ENCODE data around the gene PAM. TPM values are rescaled to one million over a fixed set of nuclear protein-coding genes. Genes with fewer than 3 reads are reported as not detected.

Gene PAM
- total and polyA plus RNA-seq, 2 of the 8 experiments (the other 6 are each of a cell fraction or from before 2014, with no cell fraction given): 30.4 to 67.8 TPM

- Histone ChIP-seq H2BK120ac (replicated peaks; ENCODE audit: low read depth, low read length) (no peak overlapping the region), H3K4me3 (ENCODE audit: extremely low read depth in 1 of 4, insufficient read depth in 2 of 4, low read depth in 3 of 4, low read length in 4 of 4) (no peak overlapping the region), H3K79me1 (ENCODE audit: low read depth, low read length) (no peaks in the 10 kb centered on the region), H3K18ac (ENCODE audit: extremely low read depth, low read length) (no peak overlapping the region), H3K79me2 (ENCODE audit: control insufficient read depth in 1 of 2, insufficient read depth in 2 of 2, low read length in 2 of 2) (no peaks in the 10 kb centered on the region), H3K4ac (replicated peaks; ENCODE audit: insufficient read length, low read depth, low read length) (peak overlapping the region; percentile 65), H4K20me1 (replicated peaks in 1 of 2; ENCODE audit: control insufficient read depth in 1 of 2, insufficient read depth in 2 of 2, low read length in 2 of 2) (no peaks in the 10 kb centered on the region), H2AFZ (ENCODE audit: low read length) (no peak overlapping the region), H3K14ac (ENCODE audit: insufficient read length) (no peak overlapping the region), H2BK12ac (ENCODE audit: low read depth, low read length) (no peak overlapping the region), H3K27me3 (replicated peaks in 1 of 4; ENCODE audit: control insufficient read depth in 3 of 4, extremely low read depth in 1 of 4, insufficient read depth in 3 of 4, low read length in 3 of 4) (no peaks in the 10 kb centered on the region), H4K91ac (replicated peaks; ENCODE audit: insufficient read length, low read length) (no peak overlapping the region), H4K5ac (ENCODE audit: insufficient read length, low read depth, low read length) (no peak overlapping the region), H2AK5ac (ENCODE audit: low read depth, low read length) (no peak overlapping the region), H3K36me3 (ENCODE audit: control insufficient read depth in 2 of 4, insufficient read depth in 4 of 4, low read length in 3 of 4) (no peaks in the 10 kb centered on the region), H3K56ac (replicated peaks; ENCODE audit: insufficient read length, low read depth, low read length) (no peak overlapping the region), H3K4me1 (replicated peaks in 1 of 4; ENCODE audit: control insufficient read depth in 3 of 4, insufficient read depth in 4 of 4, low read length in 3 of 4) (no peaks in the 10 kb centered on the region), H3K9ac (replicated peaks in 1 of 4; ENCODE audit: extremely low read depth in 1 of 4, low read depth in 3 of 4, low read length in 3 of 4) (no peak overlapping the region), H2BK5ac (ENCODE audit: low read depth, low read length) (no peak overlapping the region), H3K4me2 (ENCODE audit: insufficient read depth in 1 of 2, low read depth in 2 of 2, low read length in 2 of 2) (no peak overlapping the region), H2BK20ac (ENCODE audit: low read length) (no peak overlapping the region), H3K9me3 (ENCODE audit: insufficient read depth in 2 of 2, low read depth in 1 of 2, low read length in 1 of 2) (no peaks in the 10 kb centered on the region), H4K8ac (ENCODE audit: extremely low read depth, insufficient read depth, low read length) (no peak overlapping the region), H2BK15ac (ENCODE audit: low read length) (no peak overlapping the region), H3K27ac (ENCODE audit: low read depth, low read length) (no peak overlapping the region), H3K23ac (ENCODE audit: insufficient read length) (no peak overlapping the region), H3K23me2 (ENCODE audit: low read depth, low read length) (no peaks in the 10 kb centered on the region)
- TF ChIP-seq JUND (IDR thresholded peaks at IDR 0.05; ENCODE audit: low read length) (no peak), SUZ12 (IDR thresholded peaks at IDR 0.05; ENCODE audit: low read length) (no peak), CBX8 (IDR thresholded peaks at IDR 0.05; ENCODE audit: borderline replicate concordance, low read depth, low read length) (no peak), CHD2 (IDR thresholded peaks at IDR 0.05; ENCODE audit: low read length) (no peak), SRF (IDR thresholded peaks at IDR 0.05; ENCODE audit: low read depth, low read length) (no peak), TBP (IDR thresholded peaks at IDR 0.05; ENCODE audit: low read depth, low read length) (no peak), SP1 (IDR thresholded peaks at IDR 0.05; ENCODE audit: low read depth, low read length) (no peak), USF2 (IDR thresholded peaks at IDR 0.05; ENCODE audit: low read length) (no peak), SIX5 (IDR thresholded peaks at IDR 0.05; ENCODE audit: low read depth, low read length) (no peak), BACH1 (IDR thresholded peaks at IDR 0.05; ENCODE audit: low read length) (no peak), GABPA (IDR thresholded peaks at IDR 0.05; ENCODE audit: borderline replicate concordance, insufficient read depth, low read length) (no peak), RBBP5 (IDR thresholded peaks at IDR 0.05; ENCODE audit: borderline replicate concordance, low read depth, low read length) (no peak), CREB1 (IDR thresholded peaks at IDR 0.05) (no peak)
- 89% methylated on average over 3 of the region's 3 CpGs; no CpG with 5 or more reads in 1 of the 2 experiments for WGBS, 2 experiments (ENCODE audit: extremely low coverage in 1 of 2, insufficient coverage in 1 of 2, insufficient read length in 1 of 2, insufficient replicate concordance in 2 of 2, low coverage in 1 of 2, low lambda C conversion rate in 2 of 2, missing lambda C conversion rate in 1 of 2)
- no peak for FAIRE-seq
- CTCF ChIA-PET (ENCODE audit: partially characterized antibody): no interaction called here
- no peak for DNase-seq (ENCODE audit: low read depth in 1 of 2, low spot score in 2 of 2)
- POLR2A ChIA-PET (ENCODE audit: partially characterized antibody): no interaction called here
These were observed 60.6 kb downstream of the PAM start for GRCh38 chr5:102815540-102816332.

Data from H1 (cell line).